Measurements from ENCODE around the gene TEDC1.
A peak's percentile ranks its signal among the peaks of the same experiment; 100 is the strongest.

Gene TEDC1

GRCh38 chr14:105458010-105458409 is 33.0 kb upstream of the TEDC1 start:
- no peak for DNase-seq

- no peak for DNase-seq
These were observed 32.5 kb upstream of the TEDC1 start for GRCh38 chr14:105458571-105458970.

GRCh38 chr14:105460116-105460515 is 30.9 kb upstream of the TEDC1 start:
- DNase-seq, result no peak

- no peak for DNase-seq
These were observed 30.4 kb upstream of the TEDC1 start for GRCh38 chr14:105460616-105461015.

- no peak for DNase-seq
These were observed 29.1 kb upstream of the TEDC1 start for GRCh38 chr14:105461903-105462302.

- DNase-seq, result no peak
These were observed 26.5 kb upstream of the TEDC1 start for GRCh38 chr14:105464501-105464900.

GRCh38 chr14:105465209-105466031 is 25.6 kb upstream of the TEDC1 start:
- DNase-seq, result no peak

- DNase-seq, result no peak
These were observed 24.4 kb upstream of the TEDC1 start for GRCh38 chr14:105466531-105467248.

- no peak for DNase-seq
These were observed 23.7 kb upstream of the TEDC1 start for GRCh38 chr14:105467249-105467941.

- no peak for DNase-seq
These were observed 23.0 kb upstream of the TEDC1 start for GRCh38 chr14:105467942-105468471.

GRCh38 chr14:105468621-105469241 is 22.3 kb upstream of the TEDC1 start:
- DNase-seq, result no peak

- no peak for DNase-seq
These were observed 21.3 kb upstream of the TEDC1 start for GRCh38 chr14:105469456-105470349.

- no peak for DNase-seq
These were observed 20.4 kb upstream of the TEDC1 start for GRCh38 chr14:105470350-105471296.

GRCh38 chr14:105471297-105471821 is 19.7 kb upstream of the TEDC1 start:
- no peak for DNase-seq

- no peak for DNase-seq
These were observed 19.1 kb upstream of the TEDC1 start for GRCh38 chr14:105471823-105472485.

GRCh38 chr14:105472486-105472991 is 18.5 kb upstream of the TEDC1 start:
- peak in 1 of 2 experiments; percentile 16 for DNase-seq

GRCh38 chr14:105473033-105473676 is 17.9 kb upstream of the TEDC1 start:
- DNase-seq, result no peak

- peak; percentile 71 to 82 for DNase-seq
These were observed 17.2 kb upstream of the TEDC1 start for GRCh38 chr14:105473677-105474482.
